ENCODE results near the gene CCDC171. TPM values are rescaled to one million over a fixed set of nuclear protein-coding genes. Genes with fewer than 3 reads are reported as not detected.
A peak's percentile ranks its signal among the peaks of the same experiment; 100 is the strongest.

The CCDC171 gene
- polyA plus RNA-seq, 1 donor from 2014 or later = 9.1 TPM

GRCh38 chr9:15512204-15512603 lies 40.6 kb upstream of the CCDC171 start:
- Histone ChIP-seq H3K4me2 (ENCODE audit: low read length) (peak overlapping the region; percentile 82), H3K9me2 (ENCODE audit: insufficient read depth, low read length) (no peaks in the 10 kb centered on the region), H3K9ac (ENCODE audit: low read length) (peak overlapping the region; percentile 97), H4K20me1 (ENCODE audit: insufficient read depth) (peaks cover 6% of the 10 kb centered on the region), H3K79me2 (replicated peaks; ENCODE audit: insufficient read depth, low read length) (peaks cover 28% of the 10 kb centered on the region), H2AFZ (ENCODE audit: low read depth, low read length) (no peak overlapping the region), H3K27ac (ENCODE audit: low read length) (peak overlapping the region; percentile 99), H3F3A (ENCODE audit: insufficient read depth, low read length, poor library complexity, severe bottlenecking) (no peaks in the 10 kb centered on the region), H3K36me3 (ENCODE audit: insufficient read depth, low read length) (peaks cover 7% of the 10 kb centered on the region), H3K27me3 (ENCODE audit: insufficient read depth, low read depth, low read length) (no peaks in the 10 kb centered on the region), H3K9me3 (ENCODE audit: low read length) (no peaks in the 10 kb centered on the region), H3K4me3 (ENCODE audit: low read length) (peak overlapping the region; percentile 76)
- TF ChIP-seq POLR2AphosphoS5 (IDR thresholded peaks at IDR 0.05) = no peak
- no peak for TF ChIP-seq EP300 (conservative IDR thresholded peaks at IDR 0.05; ENCODE audit: poor library complexity, severe bottlenecking)

DNA sequence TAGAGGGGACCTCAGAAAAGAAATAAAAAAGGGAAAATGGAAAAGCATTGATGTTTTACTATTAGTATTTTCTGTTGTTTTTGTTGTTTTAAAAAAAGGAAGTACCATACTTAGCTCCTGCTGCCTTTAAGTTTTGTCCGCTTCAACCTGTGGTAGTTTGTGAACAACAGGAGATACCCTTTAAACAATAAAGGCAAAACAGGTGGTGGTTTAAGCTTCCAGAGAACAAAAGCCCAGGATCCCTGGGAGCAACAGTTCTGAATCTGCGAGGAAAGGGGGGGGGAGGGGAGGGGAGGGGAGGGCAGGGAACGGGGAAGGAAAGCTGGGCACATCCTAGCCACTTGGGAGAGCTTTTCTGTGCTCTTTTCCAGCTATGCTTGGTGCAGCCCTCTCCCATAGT lies 40.0 kb upstream of the CCDC171 start:
- Histone ChIP-seq H3F3A (ENCODE audit: insufficient read depth, low read length, poor library complexity, severe bottlenecking) (no peaks in the 10 kb centered on the region), H3K27me3 (ENCODE audit: insufficient read depth, low read depth, low read length) (no peaks in the 10 kb centered on the region), H3K79me2 (replicated peaks; ENCODE audit: insufficient read depth, low read length) (peaks cover 21% of the 10 kb centered on the region), H3K9me3 (ENCODE audit: low read length) (no peaks in the 10 kb centered on the region), H2AFZ (ENCODE audit: low read depth, low read length) (no peak overlapping the region), H3K4me2 (ENCODE audit: low read length) (no peak overlapping the region), H4K20me1 (ENCODE audit: insufficient read depth) (peaks cover 6% of the 10 kb centered on the region), H3K9me2 (ENCODE audit: insufficient read depth, low read length) (no peaks in the 10 kb centered on the region), H3K27ac (ENCODE audit: low read length) (no peak overlapping the region), H3K4me3 (ENCODE audit: low read length) (peak overlapping the region; percentile 76), H3K9ac (ENCODE audit: low read length) (no peak overlapping the region), H3K36me3 (ENCODE audit: insufficient read depth, low read length) (peaks cover 7% of the 10 kb centered on the region)
- TF ChIP-seq EP300 (conservative IDR thresholded peaks at IDR 0.05; ENCODE audit: poor library complexity, severe bottlenecking) = no peak
- TF ChIP-seq POLR2AphosphoS5 (IDR thresholded peaks at IDR 0.05) = no peak
- TF ChIP-seq MXI1 (conservative IDR thresholded peaks at IDR 0.05; ENCODE audit: poor library complexity, severe bottlenecking) = no peak
- TF ChIP-seq TAF1 (IDR thresholded peaks at IDR 0.05; ENCODE audit: low read depth) = no peak
- no peak for TF ChIP-seq RAD21 (conservative IDR thresholded peaks at IDR 0.05)
- TF ChIP-seq, protein P1, sequence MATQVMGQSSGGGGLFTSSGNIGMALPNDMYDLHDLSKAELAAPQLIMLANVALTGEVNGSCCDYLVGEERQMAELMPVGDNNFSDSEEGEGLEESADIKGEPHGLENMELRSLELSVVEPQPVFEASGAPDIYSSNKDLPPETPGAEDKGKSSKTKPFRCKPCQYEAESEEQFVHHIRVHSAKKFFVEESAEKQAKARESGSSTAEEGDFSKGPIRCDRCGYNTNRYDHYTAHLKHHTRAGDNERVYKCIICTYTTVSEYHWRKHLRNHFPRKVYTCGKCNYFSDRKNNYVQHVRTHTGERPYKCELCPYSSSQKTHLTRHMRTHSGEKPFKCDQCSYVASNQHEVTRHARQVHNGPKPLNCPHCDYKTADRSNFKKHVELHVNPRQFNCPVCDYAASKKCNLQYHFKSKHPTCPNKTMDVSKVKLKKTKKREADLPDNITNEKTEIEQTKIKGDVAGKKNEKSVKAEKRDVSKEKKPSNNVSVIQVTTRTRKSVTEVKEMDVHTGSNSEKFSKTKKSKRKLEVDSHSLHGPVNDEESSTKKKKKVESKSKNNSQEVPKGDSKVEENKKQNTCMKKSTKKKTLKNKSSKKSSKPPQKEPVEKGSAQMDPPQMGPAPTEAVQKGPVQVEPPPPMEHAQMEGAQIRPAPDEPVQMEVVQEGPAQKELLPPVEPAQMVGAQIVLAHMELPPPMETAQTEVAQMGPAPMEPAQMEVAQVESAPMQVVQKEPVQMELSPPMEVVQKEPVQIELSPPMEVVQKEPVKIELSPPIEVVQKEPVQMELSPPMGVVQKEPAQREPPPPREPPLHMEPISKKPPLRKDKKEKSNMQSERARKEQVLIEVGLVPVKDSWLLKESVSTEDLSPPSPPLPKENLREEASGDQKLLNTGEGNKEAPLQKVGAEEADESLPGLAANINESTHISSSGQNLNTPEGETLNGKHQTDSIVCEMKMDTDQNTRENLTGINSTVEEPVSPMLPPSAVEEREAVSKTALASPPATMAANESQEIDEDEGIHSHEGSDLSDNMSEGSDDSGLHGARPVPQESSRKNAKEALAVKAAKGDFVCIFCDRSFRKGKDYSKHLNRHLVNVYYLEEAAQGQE (IDR thresholded peaks at IDR 0.05; ENCODE audit: borderline replicate concordance) = no peak
- no peak for TF ChIP-seq SMC3 (conservative IDR thresholded peaks at IDR 0.05; ENCODE audit: poor library complexity)
- TF ChIP-seq, protein P2, sequence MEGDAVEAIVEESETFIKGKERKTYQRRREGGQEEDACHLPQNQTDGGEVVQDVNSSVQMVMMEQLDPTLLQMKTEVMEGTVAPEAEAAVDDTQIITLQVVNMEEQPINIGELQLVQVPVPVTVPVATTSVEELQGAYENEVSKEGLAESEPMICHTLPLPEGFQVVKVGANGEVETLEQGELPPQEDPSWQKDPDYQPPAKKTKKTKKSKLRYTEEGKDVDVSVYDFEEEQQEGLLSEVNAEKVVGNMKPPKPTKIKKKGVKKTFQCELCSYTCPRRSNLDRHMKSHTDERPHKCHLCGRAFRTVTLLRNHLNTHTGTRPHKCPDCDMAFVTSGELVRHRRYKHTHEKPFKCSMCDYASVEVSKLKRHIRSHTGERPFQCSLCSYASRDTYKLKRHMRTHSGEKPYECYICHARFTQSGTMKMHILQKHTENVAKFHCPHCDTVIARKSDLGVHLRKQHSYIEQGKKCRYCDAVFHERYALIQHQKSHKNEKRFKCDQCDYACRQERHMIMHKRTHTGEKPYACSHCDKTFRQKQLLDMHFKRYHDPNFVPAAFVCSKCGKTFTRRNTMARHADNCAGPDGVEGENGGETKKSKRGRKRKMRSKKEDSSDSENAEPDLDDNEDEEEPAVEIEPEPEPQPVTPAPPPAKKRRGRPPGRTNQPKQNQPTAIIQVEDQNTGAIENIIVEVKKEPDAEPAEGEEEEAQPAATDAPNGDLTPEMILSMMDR (IDR thresholded peaks at IDR 0.05; ENCODE audit: poor library complexity, severe bottlenecking) = no peak
- no peak for TF ChIP-seq EZH2 (IDR thresholded peaks at IDR 0.05; ENCODE audit: borderline replicate concordance, insufficient read depth, low read length, poor library complexity, severe bottlenecking)

DNA sequence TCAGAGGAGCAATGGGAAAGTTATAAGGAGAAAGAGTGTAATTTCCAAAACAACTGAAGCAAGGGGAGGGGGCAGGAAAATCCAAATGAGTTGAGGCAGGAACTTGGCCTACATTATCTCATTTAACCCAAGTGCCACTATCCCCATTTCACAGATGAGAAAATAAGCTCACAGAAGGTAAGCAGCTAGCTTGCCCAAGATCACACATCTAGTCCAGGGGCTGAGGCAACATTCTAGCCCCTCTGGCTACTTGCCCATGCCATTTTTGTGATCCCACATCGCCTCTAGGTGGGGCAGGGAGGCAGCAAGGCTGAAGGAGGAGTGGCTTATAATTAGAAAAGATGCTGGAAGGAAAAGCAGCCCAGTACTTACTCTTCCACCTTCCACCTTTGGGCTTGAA lies 39.5 kb upstream of the CCDC171 start:
- H3K27me3 ChIP-seq (ENCODE audit: insufficient read depth, low read depth, low read length) = no peaks in the 10 kb centered on the region
- TF ChIP-seq RAD21 (conservative IDR thresholded peaks at IDR 0.05) = no peak
- no peak for TF ChIP-seq EZH2 (IDR thresholded peaks at IDR 0.05; ENCODE audit: borderline replicate concordance, insufficient read depth, low read length, poor library complexity, severe bottlenecking)
- no peak for TF ChIP-seq MXI1 (conservative IDR thresholded peaks at IDR 0.05; ENCODE audit: poor library complexity, severe bottlenecking)
- TF ChIP-seq, protein P2 (IDR thresholded peaks at IDR 0.05; ENCODE audit: poor library complexity, severe bottlenecking) = no peak
- TF ChIP-seq SMC3 (conservative IDR thresholded peaks at IDR 0.05; ENCODE audit: poor library complexity) = no peak
- TF ChIP-seq, protein P1 (IDR thresholded peaks at IDR 0.05; ENCODE audit: borderline replicate concordance) = no peak
- TF ChIP-seq POLR2AphosphoS5 (IDR thresholded peaks at IDR 0.05) = no peak
- no peak for TF ChIP-seq EP300 (conservative IDR thresholded peaks at IDR 0.05; ENCODE audit: poor library complexity, severe bottlenecking)
- no peak for TF ChIP-seq TAF1 (IDR thresholded peaks at IDR 0.05; ENCODE audit: low read depth)
- no peak overlapping the region for H3K4me3 ChIP-seq (ENCODE audit: low read length)
- H3K9me2 ChIP-seq (ENCODE audit: insufficient read depth, low read length) = no peaks in the 10 kb centered on the region
- H4K20me1 ChIP-seq (ENCODE audit: insufficient read depth) = peaks cover 4% of the 10 kb centered on the region
- H3K4me2 ChIP-seq (ENCODE audit: low read length) = no peak overlapping the region
- no peaks in the 10 kb centered on the region for H3K9me3 ChIP-seq (ENCODE audit: low read length)
- no peak overlapping the region for H3K9ac ChIP-seq (ENCODE audit: low read length)
- H3K79me2 ChIP-seq (replicated peaks; ENCODE audit: insufficient read depth, low read length) = peaks cover 17% of the 10 kb centered on the region
- H3F3A ChIP-seq (ENCODE audit: insufficient read depth, low read length, poor library complexity, severe bottlenecking) = no peaks in the 10 kb centered on the region
- H3K36me3 ChIP-seq (ENCODE audit: insufficient read depth, low read length) = peaks cover 5% of the 10 kb centered on the region
- no peak overlapping the region for H3K27ac ChIP-seq (ENCODE audit: low read length)
- no peak overlapping the region for H2AFZ ChIP-seq (ENCODE audit: low read depth, low read length)
